AG04450 (cell line): Measurements from ENCODE around the gene CADM1. TPM values are rescaled to one million over a fixed set of nuclear protein-coding genes. Genes with fewer than 3 reads are reported as not detected.

Experiments
- CTCF ChIA-PET: fragments of 300-600, 350-600 bp; formaldehyde crosslinking; extraction: SDS; loops from one replicate; lab custom pipeline; 2022; ENCODE audit warnings: antibody characterized with exemption, inconsistent platforms; lab: Charles Lee
- POLR2A ChIA-PET: fragments of 350-600 bp; formaldehyde crosslinking; extraction: SDS; loops from one replicate; lab custom pipeline; 2021; ENCODE audit warnings: antibody characterized with exemption, inconsistent platforms; lab: Yijun Ruan, JAX
- DNase-seq: peaks from one replicate; pipeline ENCODE4 v3.0.0-alpha.2; 2011; ENCODE audit warnings: low read depth, low spot score
- H3K27ac ChIP-seq: one replicate; pipeline ENCODE4 v1.5.1; 2012; ENCODE audit warnings: low read depth, low read length, control low read depth
- H3K27me3 ChIP-seq: one replicate; pipeline ENCODE4 v1.6.0; 2012; ENCODE audit warnings: low read length; ENCODE audit not compliant: control insufficient read depth, insufficient read depth
- H3K4me3 ChIP-seq: 2 replicates; pipeline ENCODE4 v1.5.1; 2011; ENCODE audit warnings: mild to moderate bottlenecking, low read depth, low read length, control low read depth
- H3K9me3 ChIP-seq: 2 replicates; pipeline ENCODE4 v1.5.1; 2012; ENCODE audit warnings: low read length; ENCODE audit not compliant: control insufficient read depth, insufficient read depth
- polyA plus RNA-seq: library from polyadenylated mRNA; depleted of rRNA; stranded (reverse); fragments of >200 nt; gene quantifications from 2 replicates; pipeline ENCODE4 v1.2.3, GENCODE V29; 2011
- TF ChIP-seq, protein P1 (sequence below): IDR thresholded peaks from 2 replicates; pipeline ENCODE4 v1.5.1; 2011; ENCODE audit warnings: low read depth, low read length, control low read depth, inconsistent platforms

Gene CADM1
- polyA plus RNA-seq, 1 experiment: 70.7 TPM

DNA sequence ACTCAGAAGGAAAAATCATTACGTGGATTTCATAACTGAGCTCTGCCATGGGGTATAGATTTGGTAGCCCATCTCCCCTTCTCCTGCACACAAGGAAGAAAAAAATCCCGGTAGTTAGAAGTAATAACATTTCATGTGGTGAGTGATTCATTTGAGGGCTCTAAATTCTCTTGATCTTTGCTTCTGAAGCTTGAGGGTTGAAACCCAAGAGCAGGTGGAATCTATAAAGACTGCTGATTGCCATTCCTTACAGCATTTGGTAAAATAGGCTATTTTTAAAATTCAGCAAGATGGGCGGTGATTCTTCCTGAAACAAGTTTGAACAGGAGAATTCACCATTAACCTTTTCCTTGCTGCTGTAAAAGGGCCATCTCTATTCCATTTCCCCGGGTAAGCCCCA lies 266.1 kb downstream of the CADM1 start:
- DNase-seq: no peak
- CTCF ChIA-PET: interaction anchor here (1.2 kb wide), 1 partner anchor 17 kb away, joined by 3 read pairs; no protein-coding TSS in a partner anchor
- Histone ChIP-seq H3K9me3 (no peaks in the 10 kb centered on the region), H3K27ac (no peak overlapping the region), H3K4me3 (no peak overlapping the region), H3K27me3 (no peaks in the 10 kb centered on the region)
- TF ChIP-seq, protein P1, sequence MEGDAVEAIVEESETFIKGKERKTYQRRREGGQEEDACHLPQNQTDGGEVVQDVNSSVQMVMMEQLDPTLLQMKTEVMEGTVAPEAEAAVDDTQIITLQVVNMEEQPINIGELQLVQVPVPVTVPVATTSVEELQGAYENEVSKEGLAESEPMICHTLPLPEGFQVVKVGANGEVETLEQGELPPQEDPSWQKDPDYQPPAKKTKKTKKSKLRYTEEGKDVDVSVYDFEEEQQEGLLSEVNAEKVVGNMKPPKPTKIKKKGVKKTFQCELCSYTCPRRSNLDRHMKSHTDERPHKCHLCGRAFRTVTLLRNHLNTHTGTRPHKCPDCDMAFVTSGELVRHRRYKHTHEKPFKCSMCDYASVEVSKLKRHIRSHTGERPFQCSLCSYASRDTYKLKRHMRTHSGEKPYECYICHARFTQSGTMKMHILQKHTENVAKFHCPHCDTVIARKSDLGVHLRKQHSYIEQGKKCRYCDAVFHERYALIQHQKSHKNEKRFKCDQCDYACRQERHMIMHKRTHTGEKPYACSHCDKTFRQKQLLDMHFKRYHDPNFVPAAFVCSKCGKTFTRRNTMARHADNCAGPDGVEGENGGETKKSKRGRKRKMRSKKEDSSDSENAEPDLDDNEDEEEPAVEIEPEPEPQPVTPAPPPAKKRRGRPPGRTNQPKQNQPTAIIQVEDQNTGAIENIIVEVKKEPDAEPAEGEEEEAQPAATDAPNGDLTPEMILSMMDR: no peak
- POLR2A ChIA-PET: no interaction called here

DNA sequence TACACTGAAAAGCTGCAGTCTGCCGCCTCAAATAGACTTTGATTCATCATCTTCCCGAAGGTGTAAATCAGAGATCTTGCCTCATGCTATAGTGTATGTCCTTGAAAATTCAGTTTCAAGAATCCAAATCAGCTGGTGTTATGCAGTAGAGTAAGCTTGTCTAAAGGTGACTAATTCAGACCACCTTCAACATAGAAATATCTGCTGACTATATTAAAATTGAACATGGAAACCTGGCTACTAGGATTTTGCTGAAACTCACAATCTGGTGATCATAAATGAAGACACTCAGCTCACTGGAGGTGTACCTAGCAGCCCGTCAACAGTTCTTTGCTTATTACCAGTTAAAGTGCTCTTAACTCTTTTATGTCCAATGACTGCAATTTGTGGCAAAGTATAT lies 266.6 kb downstream of the CADM1 start:
- DNase-seq: no peak
- H3K27ac ChIP-seq: no peak overlapping the region
- H3K27me3 ChIP-seq: no peaks in the 10 kb centered on the region
- H3K4me3 ChIP-seq: no peak overlapping the region
- TF ChIP-seq, protein P1: no peak
- CTCF ChIA-PET: interaction anchor here (1.2 kb wide), 1 partner anchor 17 kb away, joined by 3 read pairs; no protein-coding TSS in a partner anchor
- POLR2A ChIA-PET: no interaction called here
- H3K9me3 ChIP-seq: no peaks in the 10 kb centered on the region

DNA sequence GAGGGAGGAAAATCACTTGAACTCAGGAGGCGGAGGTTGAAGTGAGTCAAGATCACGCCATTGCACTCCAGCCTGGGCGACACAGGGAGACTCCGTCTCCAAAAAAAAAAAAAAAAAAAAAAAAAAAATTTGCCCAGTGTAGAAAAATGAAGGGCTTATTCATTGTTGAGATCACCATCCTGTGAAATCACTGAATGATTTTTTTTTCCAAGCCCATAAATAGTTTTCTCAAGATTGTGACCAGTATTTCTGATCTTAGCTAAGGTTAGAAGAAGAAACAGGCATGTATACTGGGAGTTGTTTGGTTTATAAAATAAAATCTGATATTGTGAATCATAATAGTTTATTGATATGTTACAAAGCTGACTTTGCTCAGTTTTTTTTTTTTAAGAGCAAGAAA lies 269.4 kb downstream of the CADM1 start:
- Histone ChIP-seq H3K4me3 (no peak overlapping the region), H3K27ac (no peak overlapping the region), H3K9me3 (no peaks in the 10 kb centered on the region), H3K27me3 (no peaks in the 10 kb centered on the region)
- CTCF ChIA-PET: interaction anchor here (0.6 to 0.7 kb wide), 2 partner anchors 34 to 229 kb away, joined by 3 to 7 read pairs; no protein-coding TSS in a partner anchor
- DNase-seq: no peak
- TF ChIP-seq, protein P1: no peak
- POLR2A ChIA-PET: no interaction called here

DNA sequence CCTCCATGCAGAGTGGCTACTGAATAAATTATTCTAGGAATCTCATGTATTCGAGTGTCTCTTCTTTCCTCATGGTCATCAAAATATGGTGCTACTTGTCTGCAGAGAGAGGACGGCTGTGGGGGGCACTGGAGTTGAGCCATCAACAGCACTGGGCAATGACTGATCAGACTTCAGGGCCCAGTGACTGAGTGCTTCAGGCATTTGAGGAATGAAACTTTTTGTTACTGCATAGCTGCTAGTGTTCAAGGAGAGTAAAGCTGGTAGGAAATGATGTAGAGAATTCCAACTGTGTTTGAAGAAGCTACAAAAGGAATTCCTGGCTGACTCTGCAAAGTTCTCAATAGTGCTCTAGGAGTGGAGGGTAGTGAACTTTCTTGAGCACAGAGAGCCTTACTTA lies 277.7 kb downstream of the CADM1 start:
- CTCF ChIA-PET: interaction anchor here (1.6 kb wide), 1 partner anchor 98 kb away, joined by 7 read pairs; no protein-coding TSS in a partner anchor
- TF ChIP-seq, protein P1: no peak
- no peak overlapping the region for H3K4me3 ChIP-seq
- POLR2A ChIA-PET: interaction anchor here (0.8 to 1.0 kb wide), 2 partner anchors 53 to 278 kb away, joined by 3 to 4 read pairs; partner anchors contain the start of gene CADM1
- no peak overlapping the region for H3K27ac ChIP-seq
- DNase-seq: peak; percentile 55
- H3K27me3 ChIP-seq: no peaks in the 10 kb centered on the region
- no peaks in the 10 kb centered on the region for H3K9me3 ChIP-seq

DNA sequence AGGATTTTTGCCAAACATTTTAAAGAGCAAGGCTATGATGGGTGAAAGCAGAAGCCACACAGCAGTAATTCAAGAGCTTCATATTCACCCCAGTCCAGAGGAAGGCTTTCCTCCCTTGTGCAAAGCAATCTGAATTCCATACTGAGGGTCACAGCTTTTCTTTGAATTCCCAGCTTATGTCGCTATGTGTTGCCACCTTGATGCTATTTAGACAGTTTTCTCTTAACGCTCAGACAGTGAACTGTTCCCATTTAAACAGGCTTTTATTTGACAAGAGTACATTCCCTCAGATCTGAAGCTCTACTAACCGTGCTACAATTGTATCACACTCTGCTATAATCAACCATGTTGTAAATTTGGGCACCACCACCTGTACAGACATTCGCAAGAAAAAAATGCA lies 279.7 kb downstream of the CADM1 start:
- ChIA-PET POLR2A (no interaction called here), CTCF (interaction anchor here (0.6 to 1.2 kb wide), 2 partner anchors 22 to 295 kb away, joined by 3 to 8 read pairs; no protein-coding TSS in a partner anchor)
- Histone ChIP-seq H3K4me3 (no peak overlapping the region), H3K9me3 (no peaks in the 10 kb centered on the region), H3K27ac (no peak overlapping the region), H3K27me3 (no peaks in the 10 kb centered on the region)
- no peak for DNase-seq
- TF ChIP-seq, protein P1: no peak
